K562 (cell line): ENCODE measurements around the gene RPLP2. TPM values are rescaled to one million over a fixed set of nuclear protein-coding genes. Genes with fewer than 3 reads are reported as not detected.
A peak's percentile ranks its signal among the peaks of the same experiment; 100 is the strongest.

Source experiments
- KHSRP ChIP-seq: fragments of 450-650 bp; IDR thresholded peaks from 2 replicates; pipeline ENCODE4 v1.6.1; 2017
- polyA plus RNA-seq, 8 experiments: library from polyadenylated mRNA; depleted of rRNA in 4 of 8; stranded (reverse) in 5 of 8; unstranded in 3 of 8; fragments of >200 nt; fragmentation: Nextera tagmentation in 2 of 8; fragmentation: Illumina TruSeq in 1 of 8; extraction: Ambion mirVana in 2 of 8; extraction: Trizol in 1 of 8; gene quantifications; 2 replicates each; pipeline versions ENCODE4 v1.2.1 to v1.2.3, GENCODE V29; 2011 to 2014; ENCODE audit warnings: inconsistent platforms in 1 of 8, missing spikeins in 1 of 8
- total RNA-seq, 7 experiments: library from RNA; depleted of rRNA in 6 of 7; stranded (reverse); fragments of >200 nt in 6 of 7; fragmentation: Illumina TruSeq in 2 of 7; extraction: Trizol in 2 of 7; gene quantifications; 2 replicates each; pipeline versions ENCODE4 v1.2.1 to v1.2.3, GENCODE V29; 2011 to 2021; ENCODE audit warnings: low replicate concordance in 1 of 7
- TF ChIP-seq, protein P1 (sequence below), 2 experiments: fragments of 450-650 bp; IDR thresholded peaks; 2 replicates each; pipeline ENCODE4 v1.6.1; 2018; ENCODE audit warnings: mild to moderate bottlenecking in 2 of 2, low read depth in 1 of 2; ENCODE audit not compliant: partially characterized antibody in 2 of 2
- TF ChIP-seq, protein P2 (sequence below): sonication (generic); formaldehyde crosslinking; IDR thresholded peaks from 2 replicates; pipeline ENCODE4 v1.9.0; 2022; ENCODE audit warnings: mild to moderate bottlenecking, missing genetic modification reagents
- TF ChIP-seq, protein P3 (sequence below): sonication (generic); formaldehyde crosslinking; IDR thresholded peaks from 2 replicates; pipeline ENCODE4 v1.5.0; 2020; ENCODE audit warnings: missing genetic modification reagents

RPLP2 gene
- total and polyA plus RNA-seq, 9 of the 15 experiments (the other 6 are each of a cell fraction or from before 2014, with no cell fraction given) = 528 to 3,807 (median 1,633) TPM

DNA sequence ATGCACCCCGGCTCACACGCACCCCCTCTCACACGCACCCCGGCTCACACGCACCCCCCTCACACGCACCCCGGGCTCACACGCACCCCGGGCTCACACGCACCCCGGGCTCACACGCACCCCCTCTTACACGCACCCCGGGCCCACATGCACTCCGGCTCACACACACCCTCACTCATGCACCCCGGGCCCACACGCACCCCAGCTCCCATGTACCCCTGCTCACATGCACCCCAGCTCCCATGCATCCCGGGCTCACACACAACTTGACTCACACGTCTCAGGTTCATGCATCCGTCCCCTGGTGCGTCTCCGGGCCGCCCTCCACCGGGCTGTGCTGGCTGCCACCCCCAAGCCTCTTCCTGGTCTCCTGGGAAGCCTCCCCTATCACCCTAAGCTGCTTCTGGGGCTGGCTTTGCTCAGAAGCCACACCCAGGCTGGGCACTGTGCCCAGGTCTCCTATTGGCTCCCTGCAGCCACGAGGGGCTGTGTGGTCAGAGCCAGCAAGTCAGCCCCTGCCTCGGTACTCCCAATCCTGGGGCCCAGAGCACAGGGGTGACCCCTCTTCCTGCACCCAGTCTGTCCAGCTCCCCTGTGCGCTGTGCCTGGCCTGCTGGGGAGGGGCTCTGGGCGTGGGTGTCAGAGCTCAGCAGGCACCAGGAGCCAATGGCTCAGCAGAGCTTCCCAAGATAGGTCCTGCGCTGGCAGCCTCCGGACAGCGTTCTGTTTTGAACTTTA lies 49.8 kb downstream of the RPLP2 start (continued):
- TF ChIP-seq, protein P1, sequence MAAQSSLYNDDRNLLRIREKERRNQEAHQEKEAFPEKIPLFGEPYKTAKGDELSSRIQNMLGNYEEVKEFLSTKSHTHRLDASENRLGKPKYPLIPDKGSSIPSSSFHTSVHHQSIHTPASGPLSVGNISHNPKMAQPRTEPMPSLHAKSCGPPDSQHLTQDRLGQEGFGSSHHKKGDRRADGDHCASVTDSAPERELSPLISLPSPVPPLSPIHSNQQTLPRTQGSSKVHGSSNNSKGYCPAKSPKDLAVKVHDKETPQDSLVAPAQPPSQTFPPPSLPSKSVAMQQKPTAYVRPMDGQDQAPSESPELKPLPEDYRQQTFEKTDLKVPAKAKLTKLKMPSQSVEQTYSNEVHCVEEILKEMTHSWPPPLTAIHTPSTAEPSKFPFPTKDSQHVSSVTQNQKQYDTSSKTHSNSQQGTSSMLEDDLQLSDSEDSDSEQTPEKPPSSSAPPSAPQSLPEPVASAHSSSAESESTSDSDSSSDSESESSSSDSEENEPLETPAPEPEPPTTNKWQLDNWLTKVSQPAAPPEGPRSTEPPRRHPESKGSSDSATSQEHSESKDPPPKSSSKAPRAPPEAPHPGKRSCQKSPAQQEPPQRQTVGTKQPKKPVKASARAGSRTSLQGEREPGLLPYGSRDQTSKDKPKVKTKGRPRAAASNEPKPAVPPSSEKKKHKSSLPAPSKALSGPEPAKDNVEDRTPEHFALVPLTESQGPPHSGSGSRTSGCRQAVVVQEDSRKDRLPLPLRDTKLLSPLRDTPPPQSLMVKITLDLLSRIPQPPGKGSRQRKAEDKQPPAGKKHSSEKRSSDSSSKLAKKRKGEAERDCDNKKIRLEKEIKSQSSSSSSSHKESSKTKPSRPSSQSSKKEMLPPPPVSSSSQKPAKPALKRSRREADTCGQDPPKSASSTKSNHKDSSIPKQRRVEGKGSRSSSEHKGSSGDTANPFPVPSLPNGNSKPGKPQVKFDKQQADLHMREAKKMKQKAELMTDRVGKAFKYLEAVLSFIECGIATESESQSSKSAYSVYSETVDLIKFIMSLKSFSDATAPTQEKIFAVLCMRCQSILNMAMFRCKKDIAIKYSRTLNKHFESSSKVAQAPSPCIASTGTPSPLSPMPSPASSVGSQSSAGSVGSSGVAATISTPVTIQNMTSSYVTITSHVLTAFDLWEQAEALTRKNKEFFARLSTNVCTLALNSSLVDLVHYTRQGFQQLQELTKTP (IDR thresholded peaks at IDR 0.05; ENCODE audit: low read depth in 1 of 2, partially characterized antibody in 2 of 2) = no peak
- no peak for TF ChIP-seq KHSRP
- TF ChIP-seq, protein P2, sequence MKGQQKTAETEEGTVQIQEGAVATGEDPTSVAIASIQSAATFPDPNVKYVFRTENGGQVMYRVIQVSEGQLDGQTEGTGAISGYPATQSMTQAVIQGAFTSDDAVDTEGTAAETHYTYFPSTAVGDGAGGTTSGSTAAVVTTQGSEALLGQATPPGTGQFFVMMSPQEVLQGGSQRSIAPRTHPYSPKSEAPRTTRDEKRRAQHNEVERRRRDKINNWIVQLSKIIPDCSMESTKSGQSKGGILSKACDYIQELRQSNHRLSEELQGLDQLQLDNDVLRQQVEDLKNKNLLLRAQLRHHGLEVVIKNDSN (CRISPR knock-in tag) = peak; percentile 77
- TF ChIP-seq, protein P3, sequence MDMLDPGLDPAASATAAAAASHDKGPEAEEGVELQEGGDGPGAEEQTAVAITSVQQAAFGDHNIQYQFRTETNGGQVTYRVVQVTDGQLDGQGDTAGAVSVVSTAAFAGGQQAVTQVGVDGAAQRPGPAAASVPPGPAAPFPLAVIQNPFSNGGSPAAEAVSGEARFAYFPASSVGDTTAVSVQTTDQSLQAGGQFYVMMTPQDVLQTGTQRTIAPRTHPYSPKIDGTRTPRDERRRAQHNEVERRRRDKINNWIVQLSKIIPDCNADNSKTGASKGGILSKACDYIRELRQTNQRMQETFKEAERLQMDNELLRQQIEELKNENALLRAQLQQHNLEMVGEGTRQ (CRISPR knock-in tag) = peak; percentile 76
- TF ChIP-seq, all 486 proteins: peak for 9
